A549 (cell line): ENCODE measurements around the gene KIAA0232. TPM values are rescaled to one million over a fixed set of nuclear protein-coding genes. Genes with fewer than 3 reads are reported as not detected.
A peak's percentile ranks its signal among the peaks of the same experiment; 100 is the strongest.

Experiments used
- CBX2 ChIP-seq: fragments of 200-600 bp; sonication (generic); IDR thresholded peaks from 2 replicates; pipeline ENCODE4 v1.6.1; 2016; ENCODE audit warnings: low read depth, mild to moderate bottlenecking, borderline replicate concordance
- CBX8 ChIP-seq: fragments of 200-600 bp; sonication (generic); IDR thresholded peaks from 2 replicates; pipeline ENCODE4 v1.6.1; 2016
- CEBPB ChIP-seq, 2 experiments: fragments of >200 bp in 1 of 2; sonication (Bioruptor Twin) in 1 of 2; formaldehyde crosslinking in 1 of 2; IDR thresholded peaks; 2 replicates each; pipeline ENCODE4 v1.6.1; 2012 to 2016
- CHD2 ChIP-seq: fragments of 150-350 bp; IDR thresholded peaks from 2 replicates; pipeline ENCODE4 v1.6.1; 2014; ENCODE audit warnings: low read length; ENCODE audit not compliant: partially characterized antibody
- CHD4 ChIP-seq: fragments of 200-600 bp; sonication (generic); IDR thresholded peaks from 2 replicates; pipeline ENCODE4 v1.6.1; 2016; ENCODE audit warnings: antibody characterized with exemption, mild to moderate bottlenecking, borderline replicate concordance
- EHF ChIP-seq: fragments of 250-450 bp; sonication (Bioruptor Pico); IDR thresholded peaks from 2 replicates; pipeline ENCODE4 v1.5.0; 2020; ENCODE audit warnings: mild to moderate bottlenecking
- EHMT2 ChIP-seq: fragments of 200-600 bp; sonication (generic); IDR thresholded peaks from 2 replicates; pipeline ENCODE4 v1.6.1; 2016; ENCODE audit warnings: antibody characterized with exemption, low read depth, mild to moderate bottlenecking, moderate library complexity
- EP300 ChIP-seq, 2 experiments: fragments of >200 bp; sonication (Bioruptor Twin); formaldehyde crosslinking; IDR thresholded peaks; 2 replicates in 1 of 2; 3 replicates in 1 of 2; pipeline ENCODE4 v1.6.1; 2016 to 2017
- ESRRA ChIP-seq: fragments of 150-350 bp; IDR thresholded peaks from 2 replicates; pipeline ENCODE4 v1.6.1; 2014; ENCODE audit warnings: mild to moderate bottlenecking, low read length, borderline replicate concordance
- FOSL2 ChIP-seq, 2 experiments: fragments of 450-650 bp in 1 of 2; fragments of >200 bp in 1 of 2; sonication (Bioruptor Twin) in 1 of 2; formaldehyde crosslinking; IDR thresholded peaks; 2 replicates each; pipeline versions ENCODE4 v1.5.0 to v1.6.1; 2016 to 2020; ENCODE audit warnings: mild to moderate bottlenecking in 1 of 2, moderate library complexity in 1 of 2
- FOXS1 ChIP-seq: fragments of 250-450 bp; sonication (Bioruptor Pico); IDR thresholded peaks from 2 replicates; pipeline ENCODE4 v1.5.0; 2020; ENCODE audit warnings: mild to moderate bottlenecking, moderate library complexity
- GATA3 ChIP-seq: IDR thresholded peaks from 2 replicates; pipeline ENCODE4 v1.6.1; 2012; ENCODE audit warnings: borderline replicate concordance
- HDAC2 ChIP-seq: fragments of 200-600 bp; sonication (generic); IDR thresholded peaks from 2 replicates; pipeline ENCODE4 v1.6.1; 2016
- HEYL ChIP-seq: fragments of 250-450 bp; sonication (Bioruptor Pico); IDR thresholded peaks from 2 replicates; pipeline ENCODE4 v1.8.0; 2021; ENCODE audit warnings: mild to moderate bottlenecking, moderate library complexity
- HOXA7 ChIP-seq: fragments of 250-450 bp; sonication (Bioruptor Pico); IDR thresholded peaks from 2 replicates; pipeline ENCODE4 v1.5.0; 2020; ENCODE audit warnings: mild to moderate bottlenecking, moderate library complexity
- HOXB5 ChIP-seq: fragments of 250-450 bp; sonication (Bioruptor Pico); IDR thresholded peaks from 2 replicates; pipeline ENCODE4 v1.5.0; 2020; ENCODE audit warnings: mild to moderate bottlenecking, moderate library complexity
- JUN ChIP-seq, 2 experiments: fragments of >200 bp; sonication (Bioruptor Twin); formaldehyde crosslinking; IDR thresholded peaks; 2 replicates in 1 of 2; 3 replicates in 1 of 2; pipeline ENCODE4 v1.6.1; 2016 to 2017
- KDM5A ChIP-seq: fragments of 200-600 bp; sonication (generic); IDR thresholded peaks from 2 replicates; pipeline ENCODE4 v1.6.1; 2016; ENCODE audit warnings: antibody characterized with exemption, mild to moderate bottlenecking
- MAZ ChIP-seq: fragments of 150-350 bp; IDR thresholded peaks from 2 replicates; pipeline ENCODE4 v1.6.1; 2014; ENCODE audit warnings: antibody characterized with exemption, low read depth, low read length, borderline replicate concordance
- MYC ChIP-seq: IDR thresholded peaks from 2 replicates; pipeline ENCODE4 v1.6.1; 2012; ENCODE audit warnings: mild to moderate bottlenecking, inconsistent platforms, low read length, improper control_type of control experiment, borderline replicate concordance
- NPAS2 ChIP-seq: fragments of 250-450 bp; sonication (Bioruptor Pico); IDR thresholded peaks from 2 replicates; pipeline ENCODE4 v1.8.0; 2022; ENCODE audit warnings: mild to moderate bottlenecking, moderate library complexity, borderline replicate concordance
- NR3C1 ChIP-seq: fragments of >200 bp; sonication (Bioruptor Twin); formaldehyde crosslinking; IDR thresholded peaks from 3 replicates; pipeline ENCODE4 v1.6.1; 2017
- POLR2A ChIP-seq: IDR thresholded peaks from 2 replicates; pipeline ENCODE4 v1.6.1; 2012; ENCODE audit warnings: mild to moderate bottlenecking, low read length
- POLR2AphosphoS2 ChIP-seq: conservative IDR thresholded peaks from 2 replicates; pipeline ENCODE4 v1.6.1; 2012; ENCODE audit warnings: low read length, improper control_type of control experiment, inconsistent platforms
- RAD21 ChIP-seq, 2 experiments: fragments of >200 bp in 1 of 2; sonication (Bioruptor Twin) in 1 of 2; formaldehyde crosslinking in 1 of 2; IDR thresholded peaks in 1 of 2; conservative IDR thresholded peaks in 1 of 2; 2 replicates in 1 of 2; 3 replicates in 1 of 2; pipeline ENCODE4 v1.6.1; 2012 to 2018; ENCODE audit warnings: inconsistent platforms in 1 of 2
- RNF2 ChIP-seq: fragments of 200-600 bp; sonication (generic); IDR thresholded peaks from 2 replicates; pipeline ENCODE4 v1.6.1; 2016; ENCODE audit warnings: low read depth, mild to moderate bottlenecking, antibody characterized with exemption, moderate library complexity, borderline replicate concordance
- SREBF2 ChIP-seq: fragments of 450-650 bp; IDR thresholded peaks from 2 replicates; pipeline ENCODE4 v1.6.1; 2014; ENCODE audit warnings: mild to moderate bottlenecking, moderate library complexity
- TFCP2L1 ChIP-seq: fragments of 250-450 bp; sonication (Bioruptor Pico); IDR thresholded peaks from 2 replicates; pipeline ENCODE4 v1.5.0; 2021; ENCODE audit warnings: mild to moderate bottlenecking
- TP53 ChIP-seq: fragments of 250-450 bp; sonication (Bioruptor Pico); IDR thresholded peaks from 2 replicates; pipeline ENCODE4 v1.5.0; 2021; ENCODE audit warnings: mild to moderate bottlenecking, moderate library complexity
- ZFP36 ChIP-seq: fragments of 450-650 bp; IDR thresholded peaks from 2 replicates; pipeline ENCODE4 v1.6.1; 2014; ENCODE audit warnings: borderline replicate concordance; ENCODE audit not compliant: partially characterized antibody
- ZNF302 ChIP-seq: fragments of 250-450 bp; sonication (Bioruptor Pico); IDR thresholded peaks from 2 replicates; pipeline ENCODE4 v1.9.0; 2021; ENCODE audit warnings: inconsistent platforms, mild to moderate bottlenecking, moderate library complexity
- ZSCAN20 ChIP-seq: fragments of 250-450 bp; sonication (Bioruptor Pico); IDR thresholded peaks from 2 replicates; pipeline ENCODE4 v1.8.0; 2022; ENCODE audit warnings: mild to moderate bottlenecking, moderate library complexity
- polyA plus RNA-seq, 4 experiments: library from polyadenylated mRNA; depleted of rRNA in 3 of 4; stranded (reverse); fragments of >200 nt; fragmentation: RNase III in 1 of 4; extraction: RNeasy Plus Mini Kit Qiagen cat#74134 plus additional on column Dnase treatment in 1 of 4; gene quantifications; 2 replicates in 3 of 4; 3 replicates in 1 of 4; pipeline ENCODE4 v1.2.3, GENCODE V29; 2011 to 2017
- TF ChIP-seq, protein P1 (sequence below): IDR thresholded peaks from 2 replicates; pipeline ENCODE4 v1.6.1; 2012; ENCODE audit warnings: low read depth, borderline replicate concordance
- TF ChIP-seq, protein P2 (sequence below): fragments of 450-650 bp; IDR thresholded peaks from 2 replicates; pipeline ENCODE4 v1.6.1; 2014; ENCODE audit warnings: antibody characterized with exemption
- TF ChIP-seq, protein P3 (sequence below): fragments of >200 bp; sonication (Bioruptor Twin); formaldehyde crosslinking; IDR thresholded peaks from 3 replicates; pipeline ENCODE4 v1.6.1; 2016
- TF ChIP-seq, protein P4 (sequence below): fragments of 250-450 bp; sonication (Bioruptor Pico); IDR thresholded peaks from 2 replicates; pipeline ENCODE4 v1.5.0; 2021; ENCODE audit warnings: mild to moderate bottlenecking, moderate library complexity, borderline replicate concordance

KIAA0232 gene
- polyA plus RNA-seq, 2 of the 4 experiments (the other 2 are of a cell fraction), result 9.3 to 21.5 TPM

GRCh38 chr4:6893449-6894085, 111.0 kb downstream of the KIAA0232 start (continued):
- TF ChIP-seq HEYL (CRISPR knock-in tag), result peak; percentile 79; the same call in 1 of the 2 replicates
- no peak for TF ChIP-seq ZFP36
- TF ChIP-seq TFCP2L1 (CRISPR knock-in tag), result no peak
- TF ChIP-seq MAZ, result no peak
- no peak for TF ChIP-seq CHD4
- no peak for TF ChIP-seq CHD2
- TF ChIP-seq EHF (CRISPR knock-in tag), result peak; percentile 87
- TF ChIP-seq, protein P1, sequence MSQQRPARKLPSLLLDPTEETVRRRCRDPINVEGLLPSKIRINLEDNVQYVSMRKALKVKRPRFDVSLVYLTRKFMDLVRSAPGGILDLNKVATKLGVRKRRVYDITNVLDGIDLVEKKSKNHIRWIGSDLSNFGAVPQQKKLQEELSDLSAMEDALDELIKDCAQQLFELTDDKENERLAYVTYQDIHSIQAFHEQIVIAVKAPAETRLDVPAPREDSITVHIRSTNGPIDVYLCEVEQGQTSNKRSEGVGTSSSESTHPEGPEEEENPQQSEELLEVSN, result peak; percentile 65; the same call in 1 of the 2 replicates
- 0 out of 2 replicates have a peak, but pooled peaks have one; percentile 63 for TF ChIP-seq FOXS1 (CRISPR knock-in tag)
- TF ChIP-seq HOXB5, result peak; percentile 75; the same call in 1 of the 2 replicates
- no peak for TF ChIP-seq HDAC2
- no peak for TF ChIP-seq POLR2A
- TF ChIP-seq NPAS2 (CRISPR knock-in tag), result peak; percentile 81; the same call in 1 of the 2 replicates
- TF ChIP-seq KDM5A, result no peak
- TF ChIP-seq, protein P2, sequence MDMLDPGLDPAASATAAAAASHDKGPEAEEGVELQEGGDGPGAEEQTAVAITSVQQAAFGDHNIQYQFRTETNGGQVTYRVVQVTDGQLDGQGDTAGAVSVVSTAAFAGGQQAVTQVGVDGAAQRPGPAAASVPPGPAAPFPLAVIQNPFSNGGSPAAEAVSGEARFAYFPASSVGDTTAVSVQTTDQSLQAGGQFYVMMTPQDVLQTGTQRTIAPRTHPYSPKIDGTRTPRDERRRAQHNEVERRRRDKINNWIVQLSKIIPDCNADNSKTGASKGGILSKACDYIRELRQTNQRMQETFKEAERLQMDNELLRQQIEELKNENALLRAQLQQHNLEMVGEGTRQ, result peak; percentile 64
- TF ChIP-seq POLR2AphosphoS2, result no peak
- 0 out of 5 replicates have a peak, but pooled peaks have one; percentile 45 to 47 for TF ChIP-seq JUN (IDR thresholded peaks at IDR 0.05)
- no peak for TF ChIP-seq CBX2
- TF ChIP-seq RAD21 (conservative IDR thresholded peaks at IDR 0.05 in 1 of 2, IDR thresholded peaks at IDR 0.05 in 1 of 2), result no peak
- TF ChIP-seq CEBPB (IDR thresholded peaks at IDR 0.05), result 0 out of 4 replicates have a peak, but pooled peaks of 1 of the 2 experiments have one; percentile 16
- TF ChIP-seq MYC, result peak; percentile 50; the same call in 1 of the 2 replicates
- peak; percentile 67 for TF ChIP-seq ZNF302 (CRISPR knock-in tag)
- peak; percentile 81; the same call in 1 of the 2 replicates for TF ChIP-seq ZSCAN20
- TF ChIP-seq, protein P3, sequence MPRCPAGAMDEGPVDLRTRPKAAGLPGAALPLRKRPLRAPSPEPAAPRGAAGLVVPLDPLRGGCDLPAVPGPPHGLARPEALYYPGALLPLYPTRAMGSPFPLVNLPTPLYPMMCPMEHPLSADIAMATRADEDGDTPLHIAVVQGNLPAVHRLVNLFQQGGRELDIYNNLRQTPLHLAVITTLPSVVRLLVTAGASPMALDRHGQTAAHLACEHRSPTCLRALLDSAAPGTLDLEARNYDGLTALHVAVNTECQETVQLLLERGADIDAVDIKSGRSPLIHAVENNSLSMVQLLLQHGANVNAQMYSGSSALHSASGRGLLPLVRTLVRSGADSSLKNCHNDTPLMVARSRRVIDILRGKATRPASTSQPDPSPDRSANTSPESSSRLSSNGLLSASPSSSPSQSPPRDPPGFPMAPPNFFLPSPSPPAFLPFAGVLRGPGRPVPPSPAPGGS, result no peak
- TF ChIP-seq EHMT2, result no peak
- no peak for TF ChIP-seq ESRRA
- no peak for TF ChIP-seq GATA3
- no peak for TF ChIP-seq SREBF2
- no peak; the same call in 1 of the 2 replicates for TF ChIP-seq HOXA7 (CRISPR knock-in tag)
- TF ChIP-seq RNF2, result no peak
- TF ChIP-seq NR3C1, result no peak
- no peak for TF ChIP-seq FOSL2 (IDR thresholded peaks at IDR 0.05)
- TF ChIP-seq FOSL2 (CRISPR knock-in tag; IDR thresholded peaks at IDR 0.05), result no peak
- TF ChIP-seq CBX8, result no peak
- TF ChIP-seq, protein P4, sequence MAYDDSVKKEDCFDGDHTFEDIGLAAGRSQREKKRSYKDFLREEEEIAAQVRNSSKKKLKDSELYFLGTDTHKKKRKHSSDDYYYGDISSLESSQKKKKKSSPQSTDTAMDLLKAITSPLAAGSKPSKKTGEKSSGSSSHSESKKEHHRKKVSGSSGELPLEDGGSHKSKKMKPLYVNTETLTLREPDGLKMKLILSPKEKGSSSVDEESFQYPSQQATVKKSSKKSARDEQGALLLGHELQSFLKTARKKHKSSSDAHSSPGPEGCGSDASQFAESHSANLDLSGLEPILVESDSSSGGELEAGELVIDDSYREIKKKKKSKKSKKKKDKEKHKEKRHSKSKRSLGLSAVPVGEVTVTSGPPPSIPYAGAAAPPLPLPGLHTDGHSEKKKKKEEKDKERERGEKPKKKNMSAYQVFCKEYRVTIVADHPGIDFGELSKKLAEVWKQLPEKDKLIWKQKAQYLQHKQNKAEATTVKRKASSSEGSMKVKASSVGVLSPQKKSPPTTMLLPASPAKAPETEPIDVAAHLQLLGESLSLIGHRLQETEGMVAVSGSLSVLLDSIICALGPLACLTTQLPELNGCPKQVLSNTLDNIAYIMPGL, result no peak
- TF ChIP-seq TP53, result no peak
- peak in 1 of 2 experiments; percentile 45; a peak in 1 of 5 replicates for TF ChIP-seq EP300 (IDR thresholded peaks at IDR 0.05)
